Right ventricle myocardium inferior (tissue), 1 donor: ENCODE measurements around the gene CACNA1D. TPM values are rescaled to one million over a fixed set of nuclear protein-coding genes. Genes with fewer than 3 reads are reported as not detected.

Experiments used
- ATAC-seq: fragments of 200-7000 bp; cut with Tn5 transposase; one replicate; pipeline ENCODE4 v1.9.1; 2020; ENCODE audit warnings: mild to moderate bottlenecking, moderate library complexity
- DNase-seq: peaks from one replicate; pipeline ENCODE4 v3.0.0; 2021; ENCODE audit errors: missing footprints
- intact Hi-C: fragments of 100-400 bp; cut with DNase I; formaldehyde crosslinking; loops from one replicate; pipeline ENCODE4 v1.11.0; 2022
- total RNA-seq: library from RNA; stranded (reverse); fragmentation: NEBNext Ultra II Directional; extraction: Animal tissue kit (Norgen Biotek cat#: 25700); gene quantifications from one replicate; pipeline ENCODE4 v1.2.1, GENCODE V29; 2021
- donor health status: DM: no; HTN: yes; CAD: no; lungs with severe emphysema.

The CACNA1D gene
- total RNA-seq, 1 donor from 2014 or later, result 1.1 TPM

- ATAC-seq (no peak), DNase-seq (peak; percentile 9)
- intact Hi-C loops, result no loop called here
These were observed 253.1 kb downstream of the CACNA1D start for GRCh38 chr3:53747559-53747958.

- ATAC-seq (peak; percentile 43), DNase-seq (peak; percentile 45)
- intact Hi-C loops, result no loop called here
These were observed 254.3 kb downstream of the CACNA1D start for GRCh38 chr3:53748512-53749271.

GRCh38 chr3:53749448-53749847 is 255.0 kb downstream of the CACNA1D start:
- no peak for ATAC-seq
- DNase-seq, result peak; percentile 1
- intact Hi-C loops, result no loop called here

- DNase-seq (peak; percentile 67), ATAC-seq (peak; percentile 61)
- intact Hi-C loops, result no loop called here
These were observed 256.1 kb downstream of the CACNA1D start for GRCh38 chr3:53750253-53751210.

GRCh38 chr3:53753518-53754183 is 259.2 kb downstream of the CACNA1D start:
- ATAC-seq, result no peak
- intact Hi-C loops, result no loop called here

GRCh38 chr3:53754325-53754724 is 259.9 kb downstream of the CACNA1D start:
- ATAC-seq (peak; percentile 17), DNase-seq (no peak)
- intact Hi-C loops, result no loop called here

More at GRCh38 chr3:53753518-53754183, 259.2 kb downstream of the CACNA1D start:
- no peak for DNase-seq

GRCh38 chr3:53758846-53759245 is 264.4 kb downstream of the CACNA1D start:
- DNase-seq (no peak), ATAC-seq (no peak)
- intact Hi-C loops, result no loop called here

GRCh38 chr3:53763353-53763752 is 268.9 kb downstream of the CACNA1D start:
- DNase-seq (no peak), ATAC-seq (no peak)
- intact Hi-C loops, result no loop called here

- no peak for DNase-seq
- intact Hi-C loops, result no loop called here
- ATAC-seq, result no peak
These were observed 269.8 kb downstream of the CACNA1D start for GRCh38 chr3:53764026-53764775.

GRCh38 chr3:53765753-53766152 is 271.3 kb downstream of the CACNA1D start:
- no peak for ATAC-seq
- intact Hi-C loops, result no loop called here
- no peak for DNase-seq

GRCh38 chr3:53766706-53767105 is 272.3 kb downstream of the CACNA1D start:
- DNase-seq, result no peak
- intact Hi-C loops, result no loop called here
- ATAC-seq, result no peak

- intact Hi-C loops, result no loop called here
- DNase-seq (no peak), ATAC-seq (no peak)
These were observed 274.4 kb downstream of the CACNA1D start for GRCh38 chr3:53768478-53769459.

- DNase-seq (no peak), ATAC-seq (no peak)
- intact Hi-C loops, result no loop called here
These were observed 278.2 kb downstream of the CACNA1D start for GRCh38 chr3:53772562-53772961.

- DNase-seq, result no peak
- ATAC-seq, result no peak
- intact Hi-C loops, result no loop called here
These were observed 278.6 kb downstream of the CACNA1D start for GRCh38 chr3:53773021-53773436.

- intact Hi-C loops, result no loop called here
- ATAC-seq (no peak), DNase-seq (no peak)
These were observed 279.4 kb downstream of the CACNA1D start for GRCh38 chr3:53773611-53774368.

- ATAC-seq (no peak), DNase-seq (no peak)
- intact Hi-C loops, result no loop called here
These were observed 280.0 kb downstream of the CACNA1D start for GRCh38 chr3:53774414-53774813.

- ATAC-seq (no peak), DNase-seq (no peak)
- intact Hi-C loops, result no loop called here
These were observed 280.6 kb downstream of the CACNA1D start for GRCh38 chr3:53775018-53775417.
